Tibial nerve (tissue), 4 donors: ENCODE data around the gene MED12L. TPM values are rescaled to one million over a fixed set of nuclear protein-coding genes. Genes with fewer than 3 reads are reported as not detected.

Source experiments
- DNase-seq, 2 donors: peaks; one replicate each; pipeline ENCODE4 v3.0.0-alpha.2; 2019; ENCODE audit warnings: low spot score in 2 of 2
- H3K27ac ChIP-seq, 4 donors: fragments of 200-600 bp; sonication (generic) in 3 of 4; one replicate each; pipeline ENCODE4 v1.5.1; 2017 to 2019; ENCODE audit warnings: mild to moderate bottlenecking in 1 of 4
- H3K27me3 ChIP-seq, 2 donors: fragments of 200-600 bp; sonication (generic) in 1 of 2; one replicate each; pipeline versions ENCODE4 v1.5.1 to v1.6.0; 2017 to 2019
- H3K36me3 ChIP-seq, 3 donors: fragments of 200-600 bp; sonication (generic); one replicate each; pipeline ENCODE4 v1.5.1; 2018 to 2019
- H3K4me1 ChIP-seq, 4 donors: fragments of 200-600 bp; sonication (generic) in 3 of 4; one replicate each; pipeline ENCODE4 v1.5.1; 2017 to 2019
- H3K4me3 ChIP-seq, 4 donors: fragments of 200-600 bp; sonication (generic) in 3 of 4; one replicate each; pipeline ENCODE4 v1.5.1; 2017 to 2019; ENCODE audit warnings: mild to moderate bottlenecking in 1 of 4, moderate library complexity in 1 of 4
- H3K9me3 ChIP-seq, 4 donors: fragments of 200-600 bp; sonication (generic) in 3 of 4; one replicate each; pipeline ENCODE4 v1.5.1; 2017 to 2019
- CTCF ChIP-seq, 5 experiments: fragments of 200-600 bp in 3 of 5; fragments of 450-650 bp in 2 of 5; sonication (generic) in 3 of 5; IDR thresholded peaks; one replicate each; pipeline ENCODE4 v1.5.1; 2016 to 2019; ENCODE audit warnings: antibody characterized with exemption in 5 of 5, mild to moderate bottlenecking in 3 of 5, moderate library complexity in 2 of 5
- EP300 ChIP-seq, 2 donors: sonication (generic); formaldehyde crosslinking; IDR thresholded peaks; one replicate each; pipeline ENCODE4 v1.6.1; 2017; ENCODE audit warnings: antibody characterized with exemption in 2 of 2, mild to moderate bottlenecking in 1 of 2
- POLR2A ChIP-seq, 2 donors: fragments of 450-650 bp; IDR thresholded peaks; one replicate each; pipeline ENCODE4 v1.6.1; 2017; ENCODE audit warnings: antibody characterized with exemption in 2 of 2, mild to moderate bottlenecking in 2 of 2, moderate library complexity in 2 of 2
- WGBS, 2 donors: methylation state at CpG; one replicate each; pipeline ENCODE4 v1.1.5; 2018; 5-methylcytosine and 5-hydroxymethylcytosine counted together
- total RNA-seq, 4 donors: library from RNA; depleted of rRNA; stranded (reverse); fragments of >200 nt; gene quantifications; one replicate each; pipeline ENCODE4 v1.1.0, GENCODE V29; 2016

MED12L gene
- total RNA-seq, 4 donors from 2014 or later = 1.2 to 5.9 (median 2.4) TPM

DNA sequence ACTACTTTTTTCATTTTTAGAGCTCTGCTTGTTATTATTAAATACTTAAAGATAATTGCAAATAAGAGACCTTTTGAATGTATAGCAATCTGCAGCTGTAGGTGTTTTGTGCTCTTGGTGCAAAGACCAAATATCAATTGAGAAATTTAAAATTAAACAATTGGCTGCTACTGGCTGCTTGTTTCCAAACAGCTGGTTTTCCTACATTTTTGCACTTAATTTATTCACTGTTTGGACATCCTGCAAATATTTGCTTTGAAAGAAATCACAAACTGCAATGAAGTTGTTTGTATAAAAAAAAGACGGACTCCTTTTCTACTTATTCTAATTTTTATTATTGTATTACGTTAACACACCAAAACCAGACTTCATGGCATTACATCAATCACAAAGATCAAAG lies 35.6 kb downstream of the MED12L start:
- no peak overlapping the region for H3K4me3 ChIP-seq
- DNase-seq = no peak
- no peaks in the 10 kb centered on the region for H3K4me1 ChIP-seq
- H3K27me3 ChIP-seq = no peaks in the 10 kb centered on the region
- H3K9me3 ChIP-seq = no peaks in the 10 kb centered on the region
- no peaks in the 10 kb centered on the region for H3K36me3 ChIP-seq
- no peak overlapping the region for H3K27ac ChIP-seq
- 93 to 95% methylated on average over 2 of the region's 2 CpGs for WGBS, 2 donors
- TF ChIP-seq POLR2A (IDR thresholded peaks at IDR 0.05) (no peak), CTCF (IDR thresholded peaks at IDR 0.05) (no peak), EP300 (IDR thresholded peaks at IDR 0.05) (no peak)

- H3K36me3 ChIP-seq = no peaks in the 10 kb centered on the region
- TF ChIP-seq EP300 (IDR thresholded peaks at IDR 0.05) = no peak
- TF ChIP-seq POLR2A (IDR thresholded peaks at IDR 0.05) = no peak
- TF ChIP-seq CTCF (IDR thresholded peaks at IDR 0.05) = no peak
- H3K27ac ChIP-seq = no peak overlapping the region
- H3K27me3 ChIP-seq = no peaks in the 10 kb centered on the region
- H3K4me1 ChIP-seq = no peaks in the 10 kb centered on the region
- no peaks in the 10 kb centered on the region for H3K9me3 ChIP-seq
- no peak for DNase-seq
- H3K4me3 ChIP-seq = no peak overlapping the region
Observed at GRCh38 chr3:151123827-151124226, 38.4 kb downstream of the MED12L start.

DNA sequence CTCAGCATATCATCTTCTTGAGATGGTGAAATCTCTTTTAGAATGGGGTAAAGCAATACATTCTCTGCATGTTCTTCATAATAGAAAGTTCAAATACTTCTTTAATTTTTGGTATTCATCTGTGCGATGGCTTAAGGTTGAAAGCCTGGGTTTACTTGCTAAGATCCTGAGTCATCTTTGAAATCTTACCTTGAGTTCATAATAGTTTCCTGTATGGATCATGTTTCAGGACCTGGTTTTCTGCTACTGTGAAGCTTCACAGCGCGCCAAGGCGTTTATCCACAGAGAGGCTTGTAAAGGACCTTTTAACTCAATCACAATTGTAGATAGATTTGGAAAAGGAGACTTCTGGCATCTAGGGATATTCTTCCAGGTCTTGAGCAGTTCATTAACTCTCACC lies 39.0 kb downstream of the MED12L start:
- TF ChIP-seq CTCF (IDR thresholded peaks at IDR 0.05) = no peak
- no peak for DNase-seq
- H3K36me3 ChIP-seq = no peaks in the 10 kb centered on the region
- no peak overlapping the region for H3K4me3 ChIP-seq
- H3K27ac ChIP-seq = no peak overlapping the region
- H3K4me1 ChIP-seq = no peaks in the 10 kb centered on the region
- H3K27me3 ChIP-seq = no peaks in the 10 kb centered on the region
- WGBS, 2 donors = 80 to 87% methylated on average over 4 of the region's 4 CpGs
- H3K9me3 ChIP-seq = no peaks in the 10 kb centered on the region

DNA sequence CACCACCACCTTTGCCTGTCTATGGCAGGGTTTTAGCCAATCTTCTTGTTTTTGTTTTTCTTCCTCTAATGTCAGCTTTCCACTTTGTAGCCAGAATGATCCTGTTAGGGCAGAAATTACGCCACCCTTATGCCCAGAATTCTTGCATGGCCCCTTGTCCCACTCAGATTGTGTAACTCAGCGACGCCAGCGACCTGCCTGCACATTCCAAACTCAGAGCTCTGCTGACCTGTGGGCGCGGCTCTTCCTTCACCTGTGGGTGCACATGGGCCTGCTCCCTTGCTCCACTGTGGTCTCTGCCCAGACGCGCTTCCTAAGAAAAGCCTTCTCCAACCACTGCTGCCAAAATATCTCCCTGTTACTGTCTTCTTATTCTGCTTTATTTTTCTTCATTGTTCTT lies 45.0 kb downstream of the MED12L start:
- DNase-seq = no peak
- Histone ChIP-seq H3K9me3 (no peaks in the 10 kb centered on the region), H3K27me3 (no peaks in the 10 kb centered on the region), H3K4me1 (peaks cover 0 to 7% (median 0%) of the 10 kb centered on the region in 4 donors), H3K27ac (no peak overlapping the region), H3K36me3 (no peaks in the 10 kb centered on the region), H3K4me3 (no peak overlapping the region)
- no peak for TF ChIP-seq POLR2A (IDR thresholded peaks at IDR 0.05)
- TF ChIP-seq CTCF (IDR thresholded peaks at IDR 0.05) = no peak
- no peak for TF ChIP-seq EP300 (IDR thresholded peaks at IDR 0.05)
- WGBS, 2 donors = 94 to 96% methylated on average over 8 of the region's 8 CpGs

DNA sequence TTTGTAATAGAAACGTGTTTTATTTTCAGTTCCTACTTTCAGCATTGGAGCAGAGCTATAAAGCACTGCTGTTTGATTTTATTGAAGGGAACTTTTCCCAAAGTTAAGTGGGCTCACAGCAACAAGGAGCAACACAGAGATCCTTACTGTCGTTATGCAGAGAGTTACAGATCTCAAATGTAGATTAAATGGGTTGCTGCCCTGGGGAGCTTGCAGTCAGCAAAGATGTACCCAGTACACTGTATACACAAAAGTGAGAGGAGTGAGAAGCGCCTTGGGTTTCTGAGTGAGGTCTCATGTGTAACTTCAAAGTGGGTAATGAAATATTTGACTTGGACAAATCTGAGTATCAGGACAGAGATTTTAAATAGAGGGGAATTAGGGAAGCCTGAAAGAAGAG lies 47.7 kb downstream of the MED12L start:
- peaks cover 0 to 7% (median 0%) of the 10 kb centered on the region in 4 donors for H3K4me1 ChIP-seq
- H3K4me3 ChIP-seq = no peak overlapping the region
- no peaks in the 10 kb centered on the region for H3K27me3 ChIP-seq
- peaks cover 0 to 6% (median 0%) of the 10 kb centered on the region in 4 donors for H3K9me3 ChIP-seq
- TF ChIP-seq EP300 (IDR thresholded peaks at IDR 0.05) (no peak), CTCF (IDR thresholded peaks at IDR 0.05) (no peak), POLR2A (IDR thresholded peaks at IDR 0.05) (no peak)
- DNase-seq = no peak
- 33 to 37% methylated on average over 3 of the region's 3 CpGs for WGBS, 2 donors
- no peaks in the 10 kb centered on the region for H3K36me3 ChIP-seq
- H3K27ac ChIP-seq = no peak overlapping the region
